NB4 (cell line): Measurements from ENCODE around the gene FBXL17.

ENCODE experiments used
- POLR2A ChIP-seq: IDR thresholded peaks from 2 replicates; pipeline ENCODE4 v1.6.1; 2011; ENCODE audit warnings: mild to moderate bottlenecking; ENCODE audit not compliant: insufficient read length; ENCODE audit errors: extremely low read depth
- TF ChIP-seq, protein P1 (sequence below): IDR thresholded peaks from one replicate; pipeline ENCODE4 v1.5.1; 2012; ENCODE audit warnings: low read depth, low read length
- TF ChIP-seq, protein P2 (sequence below): IDR thresholded peaks from 2 replicates; pipeline ENCODE4 v1.6.1; 2011; ENCODE audit warnings: low read depth, low read length

DNA sequence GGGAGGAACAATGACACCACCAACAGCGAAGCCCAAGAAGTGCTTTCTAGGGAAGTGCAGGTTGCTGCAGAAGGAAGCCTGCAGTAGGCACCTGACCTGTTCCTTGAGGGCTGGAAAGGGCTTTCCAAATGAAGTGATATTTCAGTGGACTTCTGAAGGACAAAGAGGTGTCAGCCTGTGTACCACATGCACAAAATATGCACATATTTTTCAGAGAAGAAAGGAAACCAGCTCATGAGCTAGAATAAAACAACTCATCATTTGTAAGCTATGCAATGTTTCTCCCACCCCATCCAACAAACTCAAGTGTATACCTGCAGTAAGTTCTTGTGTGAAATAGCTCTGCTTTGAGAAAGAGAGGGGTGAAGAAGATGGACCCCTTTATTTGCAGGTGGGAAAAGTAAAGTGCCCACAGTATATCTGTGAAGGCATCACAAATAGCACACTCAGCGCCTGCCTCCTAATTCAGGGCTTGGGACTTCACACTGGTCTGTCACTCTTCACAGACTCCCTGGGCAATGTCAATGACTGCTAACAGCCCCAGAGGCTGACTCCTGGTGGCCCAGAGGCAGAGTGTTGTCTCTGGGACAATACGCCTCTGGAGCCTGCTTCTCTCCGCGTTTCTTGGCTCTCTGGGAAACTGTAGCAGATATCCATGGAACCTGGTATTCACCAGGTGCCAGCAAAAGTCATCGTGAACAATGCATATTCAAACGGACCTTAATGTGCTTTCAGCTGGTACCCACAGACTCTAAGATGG is 513.1 kb downstream of the FBXL17 start:
- TF ChIP-seq, protein P1, sequence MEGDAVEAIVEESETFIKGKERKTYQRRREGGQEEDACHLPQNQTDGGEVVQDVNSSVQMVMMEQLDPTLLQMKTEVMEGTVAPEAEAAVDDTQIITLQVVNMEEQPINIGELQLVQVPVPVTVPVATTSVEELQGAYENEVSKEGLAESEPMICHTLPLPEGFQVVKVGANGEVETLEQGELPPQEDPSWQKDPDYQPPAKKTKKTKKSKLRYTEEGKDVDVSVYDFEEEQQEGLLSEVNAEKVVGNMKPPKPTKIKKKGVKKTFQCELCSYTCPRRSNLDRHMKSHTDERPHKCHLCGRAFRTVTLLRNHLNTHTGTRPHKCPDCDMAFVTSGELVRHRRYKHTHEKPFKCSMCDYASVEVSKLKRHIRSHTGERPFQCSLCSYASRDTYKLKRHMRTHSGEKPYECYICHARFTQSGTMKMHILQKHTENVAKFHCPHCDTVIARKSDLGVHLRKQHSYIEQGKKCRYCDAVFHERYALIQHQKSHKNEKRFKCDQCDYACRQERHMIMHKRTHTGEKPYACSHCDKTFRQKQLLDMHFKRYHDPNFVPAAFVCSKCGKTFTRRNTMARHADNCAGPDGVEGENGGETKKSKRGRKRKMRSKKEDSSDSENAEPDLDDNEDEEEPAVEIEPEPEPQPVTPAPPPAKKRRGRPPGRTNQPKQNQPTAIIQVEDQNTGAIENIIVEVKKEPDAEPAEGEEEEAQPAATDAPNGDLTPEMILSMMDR, result no peak
- TF ChIP-seq POLR2A, result no peak
- TF ChIP-seq, protein P2, sequence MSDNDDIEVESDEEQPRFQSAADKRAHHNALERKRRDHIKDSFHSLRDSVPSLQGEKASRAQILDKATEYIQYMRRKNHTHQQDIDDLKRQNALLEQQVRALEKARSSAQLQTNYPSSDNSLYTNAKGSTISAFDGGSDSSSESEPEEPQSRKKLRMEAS, result no peak
